Activated naive CD4-positive, alpha-beta T cell treated with anti-CD3 and anti-CD28 coated beads, Interleukin-2, amount 10 ng/mL, durations not matched to agents 7 days and 5 days (primary cell): ENCODE data around the gene MYO19.
"Not testable (repeated sequence)": the region's sequence is repeated elsewhere in the genome, so short reads cannot be mapped to it uniquely, and the experiment has no call there.

Experiments used
- CTCF ChIA-PET: fragments of 350-600 bp; sonication (Branson Sonifier 250); formaldehyde crosslinking; loops from one replicate; lab custom pipeline; 2021; ENCODE audit warnings: antibody characterized with exemption; lab: Charles Lee
- DNase-seq: peaks from one replicate; pipeline ENCODE4 v3.0.0-alpha.2; 2020
- H3K27ac Mint-ChIP-seq: one replicate; pipeline ENCODE4 v1.8.0; 2021; ENCODE audit warnings: mild to moderate bottlenecking, moderate library complexity, mixed read lengths
- H3K27me3 Mint-ChIP-seq: one replicate; pipeline ENCODE4 v1.8.0; 2021; ENCODE audit warnings: mild to moderate bottlenecking, mixed read lengths
- H3K36me3 Mint-ChIP-seq: one replicate; pipeline ENCODE4 v1.8.0; 2021; ENCODE audit warnings: mixed read lengths
- H3K4me1 Mint-ChIP-seq: one replicate; pipeline ENCODE4 v1.8.0; 2021; ENCODE audit warnings: mixed read lengths
- H3K4me3 Mint-ChIP-seq: one replicate; pipeline ENCODE4 v1.8.0; 2021; ENCODE audit warnings: mild to moderate bottlenecking, moderate library complexity, mixed read lengths
- H3K9me3 Mint-ChIP-seq: one replicate; pipeline ENCODE4 v1.8.0; 2021; ENCODE audit warnings: mixed read lengths

The MYO19 gene

DNA sequence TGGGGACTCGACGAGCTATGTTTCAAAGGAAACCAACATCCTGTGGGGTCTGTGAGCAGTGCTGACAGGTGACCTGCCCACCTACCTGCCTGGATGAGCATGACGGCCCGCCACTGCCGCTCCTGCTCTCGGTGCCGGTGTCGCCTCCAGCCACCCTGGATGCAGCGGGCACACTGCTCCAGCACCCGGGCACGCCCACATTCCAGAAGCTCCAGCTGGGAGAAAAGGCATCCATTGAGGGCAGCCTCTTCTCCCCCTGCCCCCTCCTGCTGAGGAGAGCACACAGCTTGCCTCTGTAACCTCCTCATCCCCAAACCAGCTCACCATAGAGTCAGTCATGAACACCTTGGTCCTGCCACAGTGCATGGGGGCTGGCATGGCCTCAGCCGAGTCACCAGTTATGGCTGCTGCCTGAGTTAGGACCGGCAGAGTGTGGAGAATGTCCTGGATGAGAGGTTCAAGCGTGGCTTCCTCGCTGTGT is 33.9 kb downstream of the MYO19 start:
- CTCF ChIA-PET: no interaction called here
- Mint-ChIP-seq H3K27me3 (no peaks in the 10 kb centered on the region), H3K9me3 (no peaks in the 10 kb centered on the region), H3K27ac (no peak overlapping the region), H3K4me3 (no peak overlapping the region), H3K36me3 (peaks cover 35% of the 10 kb centered on the region), H3K4me1 (no peaks in the 10 kb centered on the region)
- DNase-seq: no peak

DNA sequence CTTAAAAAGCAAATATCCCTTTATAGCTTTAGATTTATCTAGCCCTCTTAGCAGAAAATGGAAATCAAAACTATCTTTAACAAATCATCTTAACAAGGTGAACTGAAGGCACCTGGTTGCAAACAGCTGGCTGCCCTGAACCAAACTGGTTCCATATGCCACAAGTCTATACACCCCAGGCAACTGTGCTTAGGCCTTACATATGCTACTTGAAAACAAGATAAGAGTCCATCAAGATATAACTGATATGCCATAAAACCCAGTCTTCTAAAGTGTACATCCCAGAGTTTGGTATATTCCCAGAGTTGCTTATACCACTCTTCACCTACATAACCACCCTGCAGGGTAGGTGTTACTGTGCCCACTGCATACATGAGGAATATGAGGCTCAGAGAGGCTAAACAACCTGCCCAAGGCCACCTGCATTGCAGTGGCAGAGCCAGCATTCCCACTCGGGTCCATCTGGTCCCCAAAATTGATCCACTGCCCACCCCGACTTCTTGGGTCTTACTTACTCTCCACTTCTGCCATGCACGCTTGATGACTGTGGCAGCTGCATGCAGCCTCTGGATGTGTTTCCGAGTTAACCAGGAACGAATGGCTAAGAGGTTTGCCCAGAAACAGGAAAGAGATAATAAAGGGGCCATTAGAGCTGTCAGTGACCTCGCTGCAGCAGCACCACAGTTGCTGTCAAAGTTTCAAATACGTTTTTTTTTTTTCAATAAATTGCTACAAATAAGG is 35.9 kb downstream of the MYO19 start:
- no peak overlapping the region for H3K4me3 Mint-ChIP-seq
- peaks cover 40% of the 10 kb centered on the region for H3K36me3 Mint-ChIP-seq
- CTCF ChIA-PET: no interaction called here
- no peaks in the 10 kb centered on the region for H3K27me3 Mint-ChIP-seq
- no peaks in the 10 kb centered on the region for H3K9me3 Mint-ChIP-seq
- H3K27ac Mint-ChIP-seq: no peak overlapping the region
- H3K4me1 Mint-ChIP-seq: no peaks in the 10 kb centered on the region
- no peak for DNase-seq

DNA sequence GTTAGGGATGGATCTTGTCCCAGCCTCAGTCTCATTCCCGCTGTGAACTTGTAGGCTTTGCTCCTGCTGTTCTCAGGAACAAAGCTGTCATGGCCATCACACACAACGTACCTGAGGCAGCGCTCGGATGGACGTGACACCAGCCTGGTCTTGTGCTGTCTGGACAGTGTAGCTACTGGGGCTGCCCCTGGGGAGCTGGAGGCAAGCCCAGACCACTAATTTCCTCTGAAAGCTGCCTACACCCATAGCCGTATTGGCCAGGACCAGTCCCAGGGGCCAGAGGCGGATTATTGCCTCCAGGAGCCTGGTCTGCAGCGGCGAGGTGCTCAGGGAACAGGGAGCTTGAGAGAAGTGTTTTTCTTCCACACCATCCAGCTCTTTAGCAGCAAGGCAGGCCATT is 36.5 kb downstream of the MYO19 start:
- no peaks in the 10 kb centered on the region for H3K27me3 Mint-ChIP-seq
- CTCF ChIA-PET: no interaction called here
- H3K4me1 Mint-ChIP-seq: no peaks in the 10 kb centered on the region
- H3K9me3 Mint-ChIP-seq: no peaks in the 10 kb centered on the region
- DNase-seq: no peak
- H3K36me3 Mint-ChIP-seq: peaks cover 40% of the 10 kb centered on the region
- H3K4me3 Mint-ChIP-seq: no peak overlapping the region
- H3K27ac Mint-ChIP-seq: no peak overlapping the region

DNA sequence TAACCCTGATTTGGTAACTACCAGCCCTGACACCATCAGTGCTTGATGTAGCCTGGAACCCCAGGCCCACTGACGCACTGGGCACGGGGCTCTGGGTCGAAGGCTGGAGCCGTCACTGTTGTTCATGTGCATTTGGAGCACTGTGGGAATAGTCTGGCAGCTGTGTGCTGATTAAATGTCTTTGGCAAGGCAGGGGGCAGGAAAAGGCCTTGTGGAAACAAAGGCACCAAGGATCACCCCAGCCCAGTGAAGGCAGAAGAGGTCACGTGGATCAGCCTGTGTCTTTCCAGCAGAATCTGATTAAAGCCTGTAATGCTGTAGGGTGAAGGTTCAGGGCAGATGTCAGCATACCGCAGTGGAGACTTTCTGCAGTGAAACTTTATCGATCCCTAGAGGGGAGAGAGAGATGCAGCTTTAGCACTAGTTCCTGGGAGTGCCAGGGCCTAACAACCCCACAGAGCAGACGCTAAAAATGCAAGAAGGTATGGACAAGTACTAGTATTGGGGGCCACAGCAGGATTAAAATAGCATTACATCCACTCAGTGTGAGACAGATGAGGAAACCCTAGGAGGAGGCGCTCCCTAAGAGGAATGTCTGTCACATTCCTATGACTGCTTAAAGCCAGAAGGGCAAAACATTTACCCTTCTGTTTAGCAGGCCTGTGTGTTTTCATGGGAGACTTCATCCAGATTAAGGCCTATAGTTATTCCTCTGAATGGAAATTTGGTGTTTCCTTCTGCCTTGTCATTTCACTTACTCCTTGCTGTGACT is 38.5 kb downstream of the MYO19 start:
- Mint-ChIP-seq H3K36me3 (peaks cover 41% of the 10 kb centered on the region), H3K27me3 (no peaks in the 10 kb centered on the region), H3K4me3 (no peak overlapping the region), H3K27ac (no peak overlapping the region), H3K9me3 (no peaks in the 10 kb centered on the region), H3K4me1 (peaks cover 2% of the 10 kb centered on the region)
- CTCF ChIA-PET: no interaction called here
- no peak for DNase-seq

DNA sequence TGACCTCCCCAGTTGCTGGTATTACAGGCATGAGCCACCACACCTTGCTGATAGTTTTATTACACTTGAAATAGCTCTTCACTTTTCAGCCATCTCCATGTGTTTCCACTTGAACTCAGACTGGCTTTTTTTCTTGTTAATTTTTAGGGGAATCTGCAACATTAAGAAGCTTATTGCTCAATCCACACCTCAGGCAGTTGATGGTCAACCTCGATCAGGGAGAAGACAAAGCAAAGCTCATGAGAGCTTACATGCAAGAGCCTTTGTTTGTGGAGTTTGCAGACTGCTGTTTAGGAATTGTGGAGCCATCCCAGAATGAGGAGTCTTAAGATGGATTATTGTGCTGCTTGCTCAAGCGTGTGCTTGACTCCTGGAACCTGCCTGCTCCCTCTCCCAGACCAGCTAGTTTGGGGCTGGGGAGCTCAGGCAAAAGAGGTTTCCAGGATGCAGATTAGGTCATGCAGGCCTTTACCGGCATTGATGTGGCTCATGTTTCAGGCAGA is 39.5 kb downstream of the MYO19 start:
- Mint-ChIP-seq H3K9me3 (no peaks in the 10 kb centered on the region), H3K27me3 (no peaks in the 10 kb centered on the region), H3K27ac (no peak overlapping the region), H3K4me1 (peaks cover 5% of the 10 kb centered on the region), H3K36me3 (peaks cover 44% of the 10 kb centered on the region), H3K4me3 (no peak overlapping the region)
- no peak for DNase-seq
- CTCF ChIA-PET: interaction anchor here (0.9 to 1.2 kb wide), 2 partner anchors 13 to 14 kb away, joined by 3 to 4 read pairs; no protein-coding TSS in a partner anchor

DNA sequence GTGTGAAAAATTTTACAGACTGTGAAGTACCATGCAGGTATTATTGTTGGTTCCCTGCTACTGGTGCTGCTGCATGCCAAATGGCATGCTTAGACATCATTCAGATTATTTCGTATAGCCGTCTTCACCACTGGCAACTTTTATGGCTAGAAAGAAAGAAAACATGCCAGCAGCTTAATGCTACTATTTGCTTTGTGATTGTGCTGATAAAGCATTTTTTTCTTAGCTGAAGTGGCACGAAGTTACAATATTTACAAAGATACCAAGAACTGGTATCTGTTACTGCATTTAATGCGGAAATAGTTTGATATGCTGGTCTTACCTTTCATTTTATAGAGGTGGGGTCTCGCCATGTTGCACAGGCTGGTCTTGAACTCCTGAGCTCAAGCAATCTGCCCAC is 40.0 kb downstream of the MYO19 start:
- Mint-ChIP-seq H3K4me3 (no peak overlapping the region), H3K27ac (no peak overlapping the region), H3K9me3 (no peaks in the 10 kb centered on the region), H3K36me3 (peaks cover 48% of the 10 kb centered on the region), H3K27me3 (no peaks in the 10 kb centered on the region), H3K4me1 (peaks cover 8% of the 10 kb centered on the region)
- CTCF ChIA-PET: interaction anchor here (0.9 to 1.2 kb wide), 2 partner anchors 12 to 15 kb away, joined by 3 to 4 read pairs; no protein-coding TSS in a partner anchor
- DNase-seq: no peak

GRCh38 chr17:36493956-36494355 is 40.7 kb downstream of the MYO19 start:
- CTCF ChIA-PET: no interaction called here
- no peaks in the 10 kb centered on the region for H3K9me3 Mint-ChIP-seq
- no peak overlapping the region for H3K27ac Mint-ChIP-seq
- no peak overlapping the region for H3K4me3 Mint-ChIP-seq
- H3K4me1 Mint-ChIP-seq: peaks cover 13% of the 10 kb centered on the region
- H3K36me3 Mint-ChIP-seq: peaks cover 48% of the 10 kb centered on the region
- no peaks in the 10 kb centered on the region for H3K27me3 Mint-ChIP-seq
- no peak for DNase-seq

GRCh38 chr17:36486204-36487194 is 48.2 kb downstream of the MYO19 start, which contains the start of gene ZNHIT3:
ZNHIT3 (plus strand) TSS chr17:36486681; CDS start chr17:36486700, 19 bp downstream.
- Mint-ChIP-seq H3K4me1 (peaks cover 58% of the 10 kb centered on the region), H3K36me3 (peaks cover 17% of the 10 kb centered on the region), H3K27me3 (peaks cover 20% of the 10 kb centered on the region), H3K9me3 (no peaks in the 10 kb centered on the region), H3K4me3 (peak within 1 kb of the TSS; percentile 97), H3K27ac (peak within 1 kb of the TSS; percentile 99)
- CTCF ChIA-PET: interaction anchor here (0.5 kb wide), 1 partner anchor 1341 kb away, joined by 3 read pairs; no protein-coding TSS in a partner anchor
- peak; percentile 95 for DNase-seq

- Mint-ChIP-seq H3K27me3 (peaks cover 25% of the 10 kb centered on the region), H3K4me1 (peaks cover 58% of the 10 kb centered on the region), H3K36me3 (peaks cover 15% of the 10 kb centered on the region), H3K4me3 (peak overlapping the region; percentile 97), H3K9me3 (no peaks in the 10 kb centered on the region), H3K27ac (peak overlapping the region; percentile 99)
- DNase-seq: no peak
- CTCF ChIA-PET: interaction anchor here (0.5 to 1.0 kb wide), 2 partner anchors 517 to 1340 kb away, joined by 3 read pairs; no protein-coding TSS in a partner anchor
Observed at GRCh38 chr17:36485805-36486203, 48.9 kb downstream of the MYO19 start.

DNA sequence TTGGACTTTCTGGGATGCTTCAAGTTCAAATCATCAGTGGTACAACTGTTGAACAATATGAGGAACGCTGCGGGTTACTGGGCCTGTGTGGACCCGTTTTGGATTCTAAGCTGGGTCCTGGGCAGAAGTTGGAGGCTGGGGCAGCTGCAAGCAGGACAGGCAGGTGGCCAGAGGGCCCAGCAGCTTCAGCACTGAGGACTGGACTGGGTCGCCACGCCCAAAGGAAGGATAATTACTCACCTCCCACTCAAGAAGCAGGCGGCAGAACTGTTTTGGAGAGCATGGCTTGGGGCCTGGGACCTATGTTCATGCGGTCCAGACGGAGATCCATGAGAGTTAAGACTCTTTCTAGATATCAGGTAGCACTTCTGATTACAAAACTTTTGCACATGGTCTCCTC is 49.6 kb downstream of the MYO19 start:
- H3K36me3 Mint-ChIP-seq: peaks cover 11% of the 10 kb centered on the region
- H3K4me3 Mint-ChIP-seq: peak overlapping the region; percentile 97
- H3K9me3 Mint-ChIP-seq: no peaks in the 10 kb centered on the region
- H3K27ac Mint-ChIP-seq: no peak overlapping the region
- no peak for DNase-seq
- peaks cover 28% of the 10 kb centered on the region for H3K27me3 Mint-ChIP-seq
- CTCF ChIA-PET: interaction anchor here (1.0 kb wide), 1 partner anchor 516 kb away, joined by 3 read pairs; no protein-coding TSS in a partner anchor
- H3K4me1 Mint-ChIP-seq: peaks cover 54% of the 10 kb centered on the region

DNA sequence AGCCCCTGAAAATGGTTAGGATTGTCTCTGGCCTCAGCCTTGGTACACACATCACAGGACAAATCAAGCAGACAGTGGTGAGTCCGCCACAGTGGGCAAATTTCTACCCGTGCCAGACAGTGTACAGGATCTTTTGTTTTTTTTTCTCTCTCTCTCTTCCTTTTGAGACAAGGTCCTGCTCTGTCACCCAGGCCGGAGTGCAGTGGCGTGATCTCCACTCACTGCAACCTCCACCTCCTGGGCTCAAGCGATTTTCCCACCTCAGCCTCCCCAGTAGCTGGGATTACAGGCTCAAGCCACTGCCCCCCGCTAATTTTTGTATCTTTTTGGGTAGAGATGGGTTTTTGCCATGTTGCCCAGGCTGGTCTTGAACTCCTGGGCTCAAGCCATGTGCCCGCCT is 50.6 kb downstream of the MYO19 start:
- DNase-seq, H3K36me3 Mint-ChIP-seq, H3K27ac Mint-ChIP-seq, H3K4me3 Mint-ChIP-seq, H3K9me3 Mint-ChIP-seq: not testable (repeated sequence)
- peaks cover 32% of the 10 kb centered on the region for H3K27me3 Mint-ChIP-seq
- CTCF ChIA-PET: interaction anchor here (0.8 to 2.0 kb wide), 3 partner anchors 32 to 514 kb away, joined by 3 to 6 read pairs (median 4); no protein-coding TSS in a partner anchor
- H3K4me1 Mint-ChIP-seq: peaks cover 48% of the 10 kb centered on the region

- H3K4me1 Mint-ChIP-seq: peaks cover 41% of the 10 kb centered on the region
- H3K27me3 Mint-ChIP-seq: peaks cover 43% of the 10 kb centered on the region
- no peaks in the 10 kb centered on the region for H3K9me3 Mint-ChIP-seq
- CTCF ChIA-PET: interaction anchor here (0.6 to 2.0 kb wide), 9 partner anchors 12 to 672 kb away, joined by 3 to 6 read pairs (median 4); no protein-coding TSS in a partner anchor
- peak overlapping the region; percentile 37 for H3K4me3 Mint-ChIP-seq
- DNase-seq: peak; percentile 83
- no peak overlapping the region for H3K27ac Mint-ChIP-seq
- H3K36me3 Mint-ChIP-seq: peaks cover 4% of the 10 kb centered on the region
Observed at GRCh38 chr17:36482611-36483504, 51.8 kb downstream of the MYO19 start.
